ENCODE results near the gene ZSCAN31.

DNA sequence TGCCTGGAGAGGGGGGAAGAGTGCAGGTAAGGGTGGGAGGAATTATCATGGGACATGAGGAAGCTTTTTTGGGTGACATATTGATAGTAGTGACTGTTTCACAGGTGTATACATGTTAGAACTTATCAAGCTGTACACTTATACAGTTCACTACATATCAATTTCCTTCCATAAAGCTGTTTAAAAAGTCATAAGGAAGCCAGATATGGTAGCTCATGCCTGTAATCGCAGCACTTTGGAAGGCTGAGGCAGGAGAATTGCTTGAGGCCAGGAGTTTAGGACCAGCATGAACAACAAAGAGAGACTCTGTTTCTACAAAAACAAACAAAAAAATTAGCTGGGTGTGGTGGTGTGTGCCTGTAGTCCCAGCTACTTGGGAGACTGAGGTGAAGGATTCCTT, 41.9 kb upstream of the ZSCAN31 start:
- TF ChIP-seq, protein P1, sequence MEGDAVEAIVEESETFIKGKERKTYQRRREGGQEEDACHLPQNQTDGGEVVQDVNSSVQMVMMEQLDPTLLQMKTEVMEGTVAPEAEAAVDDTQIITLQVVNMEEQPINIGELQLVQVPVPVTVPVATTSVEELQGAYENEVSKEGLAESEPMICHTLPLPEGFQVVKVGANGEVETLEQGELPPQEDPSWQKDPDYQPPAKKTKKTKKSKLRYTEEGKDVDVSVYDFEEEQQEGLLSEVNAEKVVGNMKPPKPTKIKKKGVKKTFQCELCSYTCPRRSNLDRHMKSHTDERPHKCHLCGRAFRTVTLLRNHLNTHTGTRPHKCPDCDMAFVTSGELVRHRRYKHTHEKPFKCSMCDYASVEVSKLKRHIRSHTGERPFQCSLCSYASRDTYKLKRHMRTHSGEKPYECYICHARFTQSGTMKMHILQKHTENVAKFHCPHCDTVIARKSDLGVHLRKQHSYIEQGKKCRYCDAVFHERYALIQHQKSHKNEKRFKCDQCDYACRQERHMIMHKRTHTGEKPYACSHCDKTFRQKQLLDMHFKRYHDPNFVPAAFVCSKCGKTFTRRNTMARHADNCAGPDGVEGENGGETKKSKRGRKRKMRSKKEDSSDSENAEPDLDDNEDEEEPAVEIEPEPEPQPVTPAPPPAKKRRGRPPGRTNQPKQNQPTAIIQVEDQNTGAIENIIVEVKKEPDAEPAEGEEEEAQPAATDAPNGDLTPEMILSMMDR (IDR thresholded peaks at IDR 0.05) = no peak
- no peak for TF ChIP-seq POLR2A (IDR thresholded peaks at IDR 0.05)

Data from ovary (tissue), 3 donors.